ENCODE results near the gene ITGB4.

The ITGB4 gene

DNA sequence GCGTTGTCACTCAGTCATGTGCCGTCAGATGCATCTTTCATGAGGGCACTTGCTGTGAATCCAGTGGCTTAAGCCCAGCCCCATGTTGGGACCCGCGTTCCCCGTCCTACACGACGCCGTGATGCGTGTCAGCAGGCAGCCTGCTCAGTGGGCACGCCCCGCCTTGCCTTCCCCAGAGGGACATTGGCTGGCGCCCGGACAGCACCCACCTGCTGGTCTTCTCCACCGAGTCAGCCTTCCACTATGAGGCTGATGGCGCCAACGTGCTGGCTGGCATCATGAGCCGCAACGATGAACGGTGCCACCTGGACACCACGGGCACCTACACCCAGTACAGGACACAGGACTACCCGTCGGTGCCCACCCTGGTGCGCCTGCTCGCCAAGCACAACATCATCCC, 8.8 kb downstream of the ITGB4 start:
- in situ Hi-C loops (cut with HindIII; ENCODE audit: low sequenced_read_pairs) = no loop called here

DNA sequence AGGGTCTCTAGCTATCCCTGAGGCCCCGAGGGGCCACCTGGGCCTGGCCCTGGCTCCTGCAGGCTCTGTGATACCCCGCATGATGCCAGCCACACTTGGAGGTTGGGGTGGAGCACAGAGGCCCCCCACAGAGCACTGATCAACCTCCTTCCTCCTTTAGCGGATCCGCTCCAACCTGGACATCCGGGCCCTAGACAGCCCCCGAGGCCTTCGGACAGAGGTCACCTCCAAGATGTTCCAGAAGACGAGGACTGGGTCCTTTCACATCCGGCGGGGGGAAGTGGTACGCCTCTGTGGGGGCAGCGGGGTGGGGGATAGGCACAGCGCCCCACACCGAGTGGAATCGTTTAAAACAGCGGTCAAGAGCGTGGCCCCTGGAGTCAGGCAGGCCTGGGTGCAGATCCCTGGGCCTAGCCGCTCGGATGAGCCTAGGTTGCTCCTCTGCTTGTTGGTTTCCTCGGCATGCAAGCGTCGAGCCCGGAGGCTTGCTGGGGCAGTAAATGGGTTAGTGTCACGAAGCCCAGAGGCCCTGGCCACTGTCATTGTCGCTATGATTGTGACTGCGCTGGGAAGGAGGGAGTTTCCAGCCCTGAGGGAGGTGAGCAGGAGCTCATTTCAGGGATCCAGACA, 9.9 kb downstream of the ITGB4 start:
- in situ Hi-C loops (cut with HindIII; ENCODE audit: low sequenced_read_pairs) = no loop called here

DNA sequence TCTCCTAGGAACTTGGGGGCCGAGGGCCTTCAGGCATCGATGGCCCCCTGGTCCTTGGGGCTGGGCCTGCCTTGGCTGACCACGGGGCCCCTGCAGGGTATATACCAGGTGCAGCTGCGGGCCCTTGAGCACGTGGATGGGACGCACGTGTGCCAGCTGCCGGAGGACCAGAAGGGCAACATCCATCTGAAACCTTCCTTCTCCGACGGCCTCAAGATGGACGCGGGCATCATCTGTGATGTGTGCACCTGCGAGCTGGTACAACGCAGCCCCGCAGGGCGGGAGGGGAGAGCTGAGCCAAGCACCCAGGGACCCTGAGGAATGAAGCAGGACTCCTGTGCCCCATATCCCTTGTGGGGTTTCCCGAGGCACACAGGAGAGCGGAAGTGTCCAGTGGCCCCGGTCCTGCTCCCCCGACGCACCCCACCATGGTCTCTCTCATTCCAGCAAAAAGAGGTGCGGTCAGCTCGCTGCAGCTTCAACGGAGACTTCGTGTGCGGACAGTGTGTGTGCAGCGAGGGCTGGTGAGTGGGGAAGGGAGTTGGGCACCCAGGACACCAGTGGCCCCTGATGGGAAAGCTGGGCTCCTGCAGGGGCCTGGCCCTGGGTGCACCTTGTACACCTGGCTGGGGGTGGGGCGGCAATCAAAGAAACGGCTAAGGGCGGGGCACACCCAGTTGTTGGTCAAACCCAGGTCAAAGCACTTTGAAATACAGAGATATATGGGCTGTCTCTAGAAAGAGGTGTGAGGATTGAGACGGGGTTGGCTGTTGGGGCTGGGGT, 10.6 kb downstream of the ITGB4 start:
- in situ Hi-C loops (cut with HindIII; ENCODE audit: low sequenced_read_pairs) = no loop called here

DNA sequence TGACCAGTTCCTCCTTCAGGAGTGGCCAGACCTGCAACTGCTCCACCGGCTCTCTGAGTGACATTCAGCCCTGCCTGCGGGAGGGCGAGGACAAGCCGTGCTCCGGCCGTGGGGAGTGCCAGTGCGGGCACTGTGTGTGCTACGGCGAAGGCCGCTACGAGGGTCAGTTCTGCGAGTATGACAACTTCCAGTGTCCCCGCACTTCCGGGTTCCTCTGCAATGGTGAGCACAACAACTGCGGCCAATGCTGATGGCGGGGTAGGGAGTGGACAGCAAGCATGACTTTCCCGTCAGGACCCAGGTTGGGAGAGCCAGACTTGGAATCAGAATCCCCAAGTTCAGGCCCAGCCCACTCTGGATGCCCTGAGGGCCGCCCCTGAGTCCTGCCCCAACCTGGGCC, 12.2 kb downstream of the ITGB4 start:
- in situ Hi-C loops (cut with HindIII; ENCODE audit: low sequenced_read_pairs) = no loop called here

DNA sequence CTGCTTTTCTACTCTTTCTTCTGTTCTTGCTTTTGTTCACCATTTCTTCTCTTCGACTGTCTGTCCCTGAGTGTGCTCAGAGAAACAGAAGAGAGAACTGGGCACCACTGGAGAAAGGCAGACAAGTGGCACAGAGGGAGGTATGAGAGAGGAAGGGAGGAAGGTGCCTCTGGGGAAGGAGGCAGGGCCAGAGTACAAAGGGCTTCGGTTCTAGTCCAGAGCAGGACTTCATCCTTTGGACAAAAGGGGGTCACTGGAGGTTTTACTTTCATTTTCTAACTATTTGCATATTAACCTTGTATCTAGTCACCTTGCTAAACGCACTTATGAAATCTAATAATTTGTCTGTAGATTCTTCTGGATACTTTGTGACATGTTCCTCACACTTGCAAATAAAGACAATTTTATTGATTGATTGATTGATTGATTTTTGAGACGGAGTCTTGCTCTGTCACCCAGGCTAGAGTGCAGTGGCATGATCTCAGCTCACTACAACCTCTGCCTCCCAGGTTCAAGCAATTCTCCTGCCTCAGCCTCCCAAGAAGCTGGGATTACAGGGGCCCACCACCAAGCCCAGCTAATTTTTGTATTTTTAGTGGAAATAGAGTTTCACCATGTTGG, 13.5 kb downstream of the ITGB4 start:
- in situ Hi-C loops (cut with HindIII; ENCODE audit: low sequenced_read_pairs) = no loop called here

DNA sequence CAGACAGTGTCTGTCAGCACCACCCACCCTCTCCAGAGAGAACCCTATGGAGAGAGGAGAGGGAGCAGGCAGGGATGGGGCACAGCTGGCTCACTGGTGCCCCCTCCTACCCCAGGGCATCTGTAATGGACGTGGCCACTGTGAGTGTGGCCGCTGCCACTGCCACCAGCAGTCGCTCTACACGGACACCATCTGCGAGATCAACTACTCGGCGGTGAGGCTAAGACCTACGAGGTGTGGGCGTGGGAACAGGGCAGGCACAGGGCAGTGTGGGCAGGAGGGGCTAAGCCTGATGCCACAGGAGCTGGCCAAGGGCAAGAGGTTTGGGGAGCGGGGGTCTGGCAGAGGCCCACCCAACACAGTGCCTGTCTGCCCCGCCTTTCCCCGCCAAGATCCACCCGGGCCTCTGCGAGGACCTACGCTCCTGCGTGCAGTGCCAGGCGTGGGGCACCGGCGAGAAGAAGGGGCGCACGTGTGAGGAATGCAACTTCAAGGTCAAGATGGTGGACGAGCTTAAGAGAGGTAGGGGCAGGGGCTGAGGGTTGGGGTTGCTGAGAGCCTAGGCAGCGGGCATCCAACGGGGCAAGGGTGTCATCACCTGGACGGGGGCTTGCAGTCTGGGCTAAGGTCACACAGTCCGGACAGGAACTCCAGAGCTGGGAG, 15.0 kb downstream of the ITGB4 start:
- in situ Hi-C loops (cut with HindIII; ENCODE audit: low sequenced_read_pairs) = no loop called here

DNA sequence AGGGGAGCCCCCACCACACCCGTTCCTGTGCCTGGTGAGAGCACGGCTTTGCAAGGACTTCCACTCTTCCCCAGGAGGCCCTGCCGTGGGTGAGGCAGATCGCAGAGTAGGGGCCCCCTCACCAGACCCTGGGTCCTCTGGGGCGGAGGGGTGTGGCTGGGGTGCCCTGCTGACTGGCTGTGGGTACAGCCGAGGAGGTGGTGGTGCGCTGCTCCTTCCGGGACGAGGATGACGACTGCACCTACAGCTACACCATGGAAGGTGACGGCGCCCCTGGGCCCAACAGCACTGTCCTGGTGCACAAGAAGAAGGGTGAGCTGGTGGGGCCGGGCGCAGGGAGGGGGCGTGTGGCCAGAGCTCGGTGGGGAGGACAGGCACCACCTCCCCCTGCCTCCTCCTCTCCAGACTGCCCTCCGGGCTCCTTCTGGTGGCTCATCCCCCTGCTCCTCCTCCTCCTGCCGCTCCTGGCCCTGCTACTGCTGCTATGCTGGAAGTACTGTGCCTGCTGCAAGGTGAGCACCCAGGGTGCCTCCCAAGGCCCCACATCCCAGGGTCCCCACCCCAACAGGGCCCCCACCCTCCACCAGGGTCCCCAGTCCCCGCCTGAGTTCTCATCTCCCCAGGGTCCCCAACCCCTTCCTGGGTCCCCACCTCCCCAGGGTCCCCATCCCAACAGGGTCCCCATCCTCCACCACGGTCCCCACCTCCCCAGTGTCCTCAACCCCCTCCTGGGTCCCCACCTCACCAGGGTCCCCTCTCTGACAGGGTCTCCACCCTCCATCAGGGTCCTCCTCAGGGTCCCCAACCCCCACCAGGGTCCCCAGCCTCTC, 16.1 kb downstream of the ITGB4 start:
- in situ Hi-C loops (cut with HindIII; ENCODE audit: low sequenced_read_pairs) = no loop called here

DNA sequence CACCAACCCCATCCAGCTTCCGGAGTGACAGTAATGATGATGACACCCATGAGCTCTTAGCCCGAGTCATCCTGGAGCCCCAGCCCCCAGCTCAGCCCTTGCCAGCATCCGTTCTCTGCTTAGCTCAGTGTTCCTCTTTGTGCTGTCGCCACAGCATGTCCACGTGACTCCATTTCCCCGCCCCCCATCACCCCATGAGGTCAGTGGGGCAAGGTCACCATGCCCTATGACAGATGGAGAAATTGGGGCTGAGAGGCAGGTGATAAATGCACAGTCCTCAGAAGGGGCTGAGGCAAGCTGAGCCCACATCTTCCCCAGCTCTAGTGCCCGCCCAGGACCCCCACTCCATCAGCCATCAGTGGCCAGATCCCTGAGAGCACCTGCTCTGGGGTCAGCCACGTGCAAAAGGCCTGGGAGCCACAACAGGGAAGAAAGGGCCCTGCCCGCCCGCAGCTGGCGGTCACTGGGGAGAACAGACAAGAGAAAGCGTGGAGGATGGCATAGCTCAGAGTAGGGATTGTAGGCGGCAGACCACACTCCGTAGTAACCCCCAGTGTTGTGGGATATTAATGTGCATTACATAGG, 17.1 kb downstream of the ITGB4 start:
- in situ Hi-C loops (cut with HindIII; ENCODE audit: low sequenced_read_pairs) = no loop called here

DNA sequence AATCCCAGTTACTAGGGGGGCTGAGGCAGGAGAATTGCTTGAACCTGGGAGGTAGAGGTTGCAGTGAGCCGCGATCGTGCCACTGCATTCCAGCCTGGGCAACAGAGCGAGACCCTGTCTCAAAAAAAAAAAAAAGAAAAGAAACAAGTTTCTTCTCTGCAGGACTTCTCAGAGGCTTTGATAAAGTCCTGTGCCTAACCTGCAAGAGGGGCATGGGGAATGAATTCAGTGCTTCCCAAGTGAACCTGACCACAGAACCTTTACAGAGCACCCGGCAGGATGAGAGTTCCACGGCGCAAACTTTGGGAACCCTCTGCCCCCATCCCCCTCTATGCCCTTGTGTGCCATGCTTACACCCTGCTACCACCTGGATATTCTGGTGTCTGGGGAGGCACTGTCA, 17.9 kb downstream of the ITGB4 start:
- in situ Hi-C loops (cut with HindIII; ENCODE audit: low sequenced_read_pairs) = no loop called here

DNA sequence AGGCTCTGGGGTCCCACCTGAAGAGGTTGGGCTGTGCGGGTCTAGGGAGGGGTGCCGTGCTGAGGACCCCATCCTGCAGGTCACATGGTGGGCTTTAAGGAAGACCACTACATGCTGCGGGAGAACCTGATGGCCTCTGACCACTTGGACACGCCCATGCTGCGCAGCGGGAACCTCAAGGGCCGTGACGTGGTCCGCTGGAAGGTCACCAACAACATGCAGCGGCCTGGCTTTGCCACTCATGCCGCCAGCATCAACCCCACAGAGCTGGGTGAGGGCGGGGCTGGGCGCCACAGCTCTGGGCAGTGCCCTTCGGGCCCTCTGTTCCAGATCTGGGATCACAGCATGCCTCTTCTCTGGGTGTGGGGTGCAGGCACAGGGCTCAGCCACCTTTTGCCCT, 18.5 kb downstream of the ITGB4 start:
- in situ Hi-C loops (cut with HindIII; ENCODE audit: low sequenced_read_pairs) = loop anchor here (5.0 kb wide), 1 partner anchor 58 kb away; no protein-coding TSS in a partner anchor

DNA sequence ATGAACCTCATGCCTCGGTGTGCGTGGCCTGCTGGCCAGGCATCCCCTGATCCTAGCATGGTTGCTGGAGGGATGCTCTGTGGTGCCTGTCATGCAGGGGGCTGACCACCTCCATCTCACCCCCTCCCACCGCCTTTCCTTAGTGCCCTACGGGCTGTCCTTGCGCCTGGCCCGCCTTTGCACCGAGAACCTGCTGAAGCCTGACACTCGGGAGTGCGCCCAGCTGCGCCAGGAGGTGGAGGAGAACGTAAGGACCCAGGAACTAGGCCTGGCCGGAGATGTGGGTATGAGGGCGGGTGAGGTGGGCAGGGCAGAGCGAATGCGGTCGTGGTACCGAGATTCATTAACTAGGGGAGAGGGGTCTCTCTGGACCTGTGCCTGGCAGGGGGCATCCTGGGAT, 19.0 kb downstream of the ITGB4 start:
- in situ Hi-C loops (cut with HindIII; ENCODE audit: low sequenced_read_pairs) = loop anchor here (5.0 kb wide), 1 partner anchor 58 kb away; no protein-coding TSS in a partner anchor

DNA sequence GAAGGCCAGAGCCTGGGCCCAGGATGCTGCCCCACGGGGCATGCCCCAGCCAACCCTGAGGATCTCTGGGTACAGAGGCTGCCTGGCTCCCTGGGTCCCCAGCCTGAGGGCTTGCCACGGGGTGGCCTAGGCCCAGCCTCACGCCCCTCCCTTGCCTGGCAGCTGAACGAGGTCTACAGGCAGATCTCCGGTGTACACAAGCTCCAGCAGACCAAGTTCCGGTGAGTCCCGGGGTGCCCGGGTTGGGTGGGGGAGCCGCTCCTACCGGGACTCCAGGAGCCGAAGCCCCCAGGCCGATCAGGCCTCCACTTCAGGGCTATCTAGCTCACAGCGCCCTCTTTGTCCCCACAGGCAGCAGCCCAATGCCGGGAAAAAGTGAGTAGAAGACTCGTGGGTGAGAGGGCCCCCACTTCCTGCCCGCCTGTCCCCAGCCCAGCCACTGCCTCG, 19.4 kb downstream of the ITGB4 start:
- in situ Hi-C loops (cut with HindIII; ENCODE audit: low sequenced_read_pairs) = loop anchor here (5.0 kb wide), 1 partner anchor 58 kb away; no protein-coding TSS in a partner anchor

DNA sequence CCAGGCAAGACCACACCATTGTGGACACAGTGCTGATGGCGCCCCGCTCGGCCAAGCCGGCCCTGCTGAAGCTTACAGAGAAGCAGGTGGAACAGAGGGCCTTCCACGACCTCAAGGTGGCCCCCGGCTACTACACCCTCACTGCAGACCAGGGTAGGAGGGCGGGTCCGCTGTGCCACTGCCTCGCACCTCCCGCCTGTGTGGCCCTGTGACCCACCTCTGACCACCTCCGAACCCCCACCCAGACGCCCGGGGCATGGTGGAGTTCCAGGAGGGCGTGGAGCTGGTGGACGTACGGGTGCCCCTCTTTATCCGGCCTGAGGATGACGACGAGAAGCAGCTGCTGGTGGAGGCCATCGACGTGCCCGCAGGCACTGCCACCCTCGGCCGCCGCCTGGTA, 21.1 kb downstream of the ITGB4 start:
- in situ Hi-C loops (cut with HindIII; ENCODE audit: low sequenced_read_pairs) = loop anchor here (5.0 kb wide), 1 partner anchor 60 kb away; no protein-coding TSS in a partner anchor

DNA sequence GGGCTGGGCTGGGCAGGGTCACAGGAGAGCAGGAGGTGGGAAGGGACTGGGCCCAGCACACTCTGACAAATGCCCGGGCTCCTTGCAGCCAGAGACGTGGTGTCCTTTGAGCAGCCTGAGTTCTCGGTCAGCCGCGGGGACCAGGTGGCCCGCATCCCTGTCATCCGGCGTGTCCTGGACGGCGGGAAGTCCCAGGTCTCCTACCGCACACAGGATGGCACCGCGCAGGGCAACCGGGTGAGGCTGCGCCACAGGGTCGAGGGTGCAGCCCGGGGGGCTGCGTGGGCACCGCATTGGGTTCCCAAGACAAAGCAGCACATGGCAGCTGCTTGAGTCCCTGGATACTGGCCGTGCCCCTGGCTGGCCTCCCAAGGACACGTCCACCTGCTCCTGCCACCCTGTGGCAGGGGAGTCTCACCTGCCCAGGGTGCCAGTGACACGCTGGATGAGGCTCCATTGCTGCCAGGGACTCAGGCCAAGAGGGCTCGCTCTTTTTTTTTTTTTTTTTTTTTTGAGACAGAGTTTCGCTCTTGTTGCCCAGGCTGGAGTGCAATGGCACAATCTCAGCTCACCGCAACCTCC, 22.5 kb downstream of the ITGB4 start:
- in situ Hi-C loops (cut with HindIII; ENCODE audit: low sequenced_read_pairs) = loop anchor here (5.0 kb wide), 1 partner anchor 61 kb away; no protein-coding TSS in a partner anchor

DNA sequence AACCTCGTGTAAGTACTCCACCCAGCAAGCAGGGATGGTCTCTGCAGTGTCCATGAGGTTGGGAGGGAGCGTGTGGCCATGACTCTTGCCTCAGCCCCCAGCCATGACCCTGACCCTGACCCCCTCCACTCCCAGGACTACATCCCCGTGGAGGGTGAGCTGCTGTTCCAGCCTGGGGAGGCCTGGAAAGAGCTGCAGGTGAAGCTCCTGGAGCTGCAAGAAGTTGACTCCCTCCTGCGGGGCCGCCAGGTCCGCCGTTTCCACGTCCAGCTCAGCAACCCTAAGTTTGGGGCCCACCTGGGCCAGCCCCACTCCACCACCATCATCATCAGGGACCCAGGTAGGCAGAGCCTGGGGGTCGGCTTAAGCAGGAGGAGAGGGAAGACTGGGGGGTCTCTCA, 27.4 kb downstream of the ITGB4 start:
- in situ Hi-C loops (cut with HindIII; ENCODE audit: low sequenced_read_pairs) = no loop called here

DNA sequence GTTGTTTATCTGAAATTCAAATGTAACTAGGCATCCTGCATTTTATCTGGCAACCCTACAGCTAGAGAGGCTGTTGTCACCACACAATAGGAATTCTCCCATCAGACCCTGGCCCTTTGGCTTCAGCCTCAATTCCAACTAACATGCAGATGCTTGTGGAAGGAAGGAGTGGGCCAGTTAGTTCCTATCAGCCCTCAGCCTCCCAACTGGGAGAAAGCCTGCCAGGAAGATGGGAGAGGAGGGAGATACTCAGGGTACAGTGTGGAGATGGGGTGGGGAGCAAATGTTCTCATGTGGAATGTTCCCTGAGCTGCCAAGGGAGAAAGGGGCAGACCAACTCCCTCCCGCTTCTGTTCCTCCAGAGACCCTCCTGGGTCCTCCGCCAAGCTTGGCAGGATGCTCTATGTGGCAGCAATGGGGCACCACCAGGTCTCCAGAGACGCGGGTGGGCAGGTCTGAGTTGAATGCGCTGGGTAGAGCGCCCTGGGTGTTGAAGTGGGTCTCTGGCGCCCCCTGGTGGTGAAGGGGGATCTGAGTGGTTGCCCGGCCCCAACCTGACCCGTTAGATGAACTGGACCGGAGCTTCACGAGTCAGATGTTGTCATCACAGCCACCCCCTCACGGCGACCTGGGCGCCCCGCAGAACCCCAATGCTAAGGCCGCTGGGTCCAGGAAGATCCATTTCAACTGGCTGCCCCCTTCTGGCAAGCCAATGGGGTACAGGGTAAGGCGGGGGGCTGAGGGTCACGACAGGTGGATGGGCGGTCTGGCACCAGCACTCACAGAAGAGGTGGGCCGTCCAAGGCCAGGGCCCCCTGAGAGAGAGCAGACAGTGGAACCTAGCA, 28.5 kb downstream of the ITGB4 start:
- in situ Hi-C loops (cut with HindIII; ENCODE audit: low sequenced_read_pairs) = no loop called here

DNA sequence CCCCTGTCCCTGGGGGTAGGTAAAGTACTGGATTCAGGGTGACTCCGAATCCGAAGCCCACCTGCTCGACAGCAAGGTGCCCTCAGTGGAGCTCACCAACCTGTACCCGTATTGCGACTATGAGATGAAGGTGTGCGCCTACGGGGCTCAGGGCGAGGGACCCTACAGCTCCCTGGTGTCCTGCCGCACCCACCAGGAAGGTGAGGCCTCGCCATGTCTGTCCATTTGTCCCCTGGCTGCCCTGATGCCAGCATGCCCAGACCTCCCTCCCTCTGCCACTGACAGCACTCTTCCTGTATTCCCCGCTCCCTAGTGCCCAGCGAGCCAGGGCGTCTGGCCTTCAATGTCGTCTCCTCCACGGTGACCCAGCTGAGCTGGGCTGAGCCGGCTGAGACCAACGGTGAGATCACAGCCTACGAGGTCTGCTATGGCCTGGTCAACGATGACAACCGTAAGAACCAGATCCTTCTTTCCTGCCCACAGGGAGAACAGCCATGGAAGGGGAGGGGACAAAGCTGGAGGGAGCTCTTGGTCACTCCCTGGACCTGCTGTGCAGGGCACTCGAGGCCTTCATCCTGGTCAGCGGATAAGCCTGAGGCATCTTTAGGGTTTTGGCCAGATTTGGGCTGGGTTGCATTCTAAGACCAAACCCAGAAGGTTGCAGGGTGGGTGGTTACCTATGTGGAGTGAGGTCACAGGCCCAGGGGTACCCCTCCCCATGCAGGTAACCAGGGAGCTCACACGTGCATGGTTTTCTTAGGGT, 29.6 kb downstream of the ITGB4 start:
- in situ Hi-C loops (cut with HindIII; ENCODE audit: low sequenced_read_pairs) = no loop called here

Data from endothelial cell of hepatic sinusoid (primary cell).